AG04450 (cell line): Measurements from ENCODE around the gene OR2F2. TPM values are rescaled to one million over a fixed set of nuclear protein-coding genes. Genes with fewer than 3 reads are reported as not detected.
A peak's percentile ranks its signal among the peaks of the same experiment; 100 is the strongest.

Experiments
- CTCF ChIA-PET: fragments of 300-600, 350-600 bp; formaldehyde crosslinking; extraction: SDS; loops from one replicate; lab custom pipeline; 2022; ENCODE audit warnings: antibody characterized with exemption, inconsistent platforms; lab: Charles Lee
- POLR2A ChIA-PET: fragments of 350-600 bp; formaldehyde crosslinking; extraction: SDS; loops from one replicate; lab custom pipeline; 2021; ENCODE audit warnings: antibody characterized with exemption, inconsistent platforms; lab: Yijun Ruan, JAX
- DNase-seq: peaks from one replicate; pipeline ENCODE4 v3.0.0-alpha.2; 2011; ENCODE audit warnings: low read depth, low spot score
- H3K27ac ChIP-seq: one replicate; pipeline ENCODE4 v1.5.1; 2012; ENCODE audit warnings: low read depth, low read length, control low read depth
- H3K27me3 ChIP-seq: one replicate; pipeline ENCODE4 v1.6.0; 2012; ENCODE audit warnings: low read length; ENCODE audit not compliant: control insufficient read depth, insufficient read depth
- H3K4me3 ChIP-seq: 2 replicates; pipeline ENCODE4 v1.5.1; 2011; ENCODE audit warnings: mild to moderate bottlenecking, low read depth, low read length, control low read depth
- H3K9me3 ChIP-seq: 2 replicates; pipeline ENCODE4 v1.5.1; 2012; ENCODE audit warnings: low read length; ENCODE audit not compliant: control insufficient read depth, insufficient read depth
- CTCF ChIP-seq: IDR thresholded peaks from 2 replicates; pipeline ENCODE4 v1.5.1; 2011; ENCODE audit warnings: low read depth, low read length, control low read depth, inconsistent platforms
- polyA plus RNA-seq: library from polyadenylated mRNA; depleted of rRNA; stranded (reverse); fragments of >200 nt; gene quantifications from 2 replicates; pipeline ENCODE4 v1.2.3, GENCODE V29; 2011

Gene OR2F2
- polyA plus RNA-seq, 1 experiment, result not detected

DNA sequence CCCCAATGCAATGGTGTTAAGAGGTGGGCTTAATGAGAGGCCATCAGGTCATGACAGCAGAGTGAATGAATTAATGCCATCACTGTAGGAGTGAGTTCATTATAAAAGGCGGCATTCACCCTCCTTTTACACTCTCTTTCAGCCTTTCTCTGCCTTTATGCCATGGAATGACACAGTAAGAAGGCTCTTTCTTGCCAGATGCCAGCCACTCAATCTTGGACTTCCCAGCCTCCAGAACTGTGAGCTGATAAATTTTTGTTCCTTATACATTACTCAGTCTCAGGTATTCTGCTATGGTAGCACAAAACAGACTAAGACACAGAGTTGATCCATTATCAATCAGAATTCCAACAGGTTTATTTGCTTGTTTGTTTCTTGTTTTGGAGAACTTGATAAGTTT is 36.2 kb upstream of the OR2F2 start:
- Histone ChIP-seq H3K27me3 (no peaks in the 10 kb centered on the region), H3K4me3 (no peak overlapping the region), H3K9me3 (no peaks in the 10 kb centered on the region; the same call in 1 of the 2 replicates), H3K27ac (no peak overlapping the region)
- DNase-seq, result no peak
- ChIA-PET CTCF (interaction anchor here (0.8 to 5.4 kb wide), 3 partner anchors 14 to 113 kb away, joined by 4 to 41 read pairs (median 6); no protein-coding TSS in a partner anchor), POLR2A (interaction anchor here (1.1 kb wide), 1 partner anchor 14 kb away, joined by 6 read pairs; no protein-coding TSS in a partner anchor)
- no peak for TF ChIP-seq CTCF

- TF ChIP-seq CTCF, result no peak
- Histone ChIP-seq H3K27me3 (no peaks in the 10 kb centered on the region), H3K9me3 (no peaks in the 10 kb centered on the region; the same call in 1 of the 2 replicates), H3K27ac (no peak overlapping the region), H3K4me3 (peak overlapping the region; percentile 85)
- no peak for DNase-seq
- CTCF ChIA-PET, result interaction anchor here (0.6 to 5.4 kb wide), 6 partner anchors 12 to 120 kb away, joined by 3 to 41 read pairs (median 6); no protein-coding TSS in a partner anchor
- POLR2A ChIA-PET, result interaction anchor here (1.1 to 2.6 kb wide), 2 partner anchors 16 to 18 kb away, joined by 6 to 15 read pairs; no protein-coding TSS in a partner anchor
Observed at GRCh38 chr7:143900230-143900766, 34.7 kb upstream of the OR2F2 start.

DNA sequence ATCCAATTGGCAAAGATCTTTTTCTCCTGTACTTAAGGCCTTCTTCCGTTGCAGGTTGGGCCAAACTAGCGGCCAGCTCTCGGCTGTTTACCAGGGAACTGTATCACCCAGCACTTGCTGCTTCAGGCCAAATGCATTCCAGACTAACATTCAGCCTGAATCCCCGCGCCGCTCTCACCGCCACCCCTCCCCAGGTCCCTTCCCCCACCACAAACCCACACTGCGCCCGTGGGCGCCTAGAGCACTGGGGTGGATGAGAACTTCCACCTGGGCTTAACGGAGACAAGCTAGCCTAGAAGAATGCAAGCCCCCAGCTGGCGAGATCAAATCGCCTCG is 33.7 kb upstream of the OR2F2 start:
- CTCF ChIA-PET, result interaction anchor here (0.6 to 5.4 kb wide), 19 partner anchors 8 to 758 kb away, joined by 3 to 41 read pairs (median 4); no protein-coding TSS in a partner anchor

DNA sequence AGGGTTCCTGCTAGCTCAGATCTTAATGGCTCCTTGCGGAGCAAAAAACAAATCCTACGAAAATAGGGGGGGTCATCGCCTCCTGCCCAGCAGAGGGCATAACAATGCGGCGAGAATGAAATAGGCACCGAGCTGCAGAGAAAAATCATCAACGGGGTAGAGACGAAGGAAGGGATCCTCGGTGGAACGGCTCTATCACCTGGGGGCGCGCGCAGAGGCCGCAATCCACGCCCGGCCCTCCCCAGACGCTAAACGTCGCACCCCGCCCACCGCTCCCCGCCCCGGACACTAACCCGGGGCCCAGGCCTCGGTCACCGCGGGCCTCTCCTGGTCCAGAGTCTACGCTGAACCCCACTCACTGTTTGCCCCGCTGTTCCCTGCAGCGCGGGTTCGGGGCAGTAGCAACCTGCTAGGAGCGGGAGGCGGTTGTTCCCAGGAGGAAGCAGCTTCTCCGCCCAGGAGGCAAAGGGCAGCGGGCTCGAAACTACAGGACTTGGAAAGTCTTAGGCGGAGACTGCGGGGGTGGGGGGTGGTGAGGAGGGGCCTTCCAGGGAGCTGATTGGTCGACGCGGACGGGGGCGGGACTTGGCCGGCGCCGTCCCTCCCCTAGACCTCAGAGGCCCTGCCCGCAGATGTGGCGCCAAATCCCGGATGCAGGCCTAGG is 33.2 kb upstream of the OR2F2 start, which contains the start of gene TCAF1:
Gene TCAF1 (minus strand): TSS at position 509 of the 664 bp plus-strand sequence. CDS start 25,568 bp downstream, outside the sequence.
- DNase-seq, result peak; percentile 85
- TF ChIP-seq CTCF, result peak; percentile 45
- ChIA-PET CTCF (interaction anchor here (0.5 to 5.4 kb wide), 21 partner anchors 9 to 1335 kb away, joined by 3 to 41 read pairs (median 4); no protein-coding TSS in a partner anchor), POLR2A (interaction anchor here (0.8 to 2.6 kb wide), 9 partner anchors 9 to 117 kb away, joined by 3 to 26 read pairs (median 6); partner anchors contain the start of gene OR2F2)
- H3K27ac ChIP-seq, result peak within 1 kb of the TSS; percentile 83
- no peaks in the 10 kb centered on the region for H3K27me3 ChIP-seq
- peak within 1 kb of the TSS; percentile 85 for H3K4me3 ChIP-seq
- H3K9me3 ChIP-seq, result no peaks in the 10 kb centered on the region; the same call in 1 of the 2 replicates

More for the DNA sequence above, 33.7 kb upstream of the OR2F2 start:
- peak overlapping the region; percentile 85 for H3K4me3 ChIP-seq
- no peaks in the 10 kb centered on the region; the same call in 1 of the 2 replicates for H3K9me3 ChIP-seq
- peak overlapping the region; percentile 83 for H3K27ac ChIP-seq
- no peak for TF ChIP-seq CTCF
- POLR2A ChIA-PET, result interaction anchor here (0.6 to 2.6 kb wide), 9 partner anchors 9 to 118 kb away, joined by 3 to 26 read pairs (median 4); partner anchors contain the start of gene OR2F2
- DNase-seq, result no peak
- H3K27me3 ChIP-seq, result no peaks in the 10 kb centered on the region
